Stomach (tissue), 9 donors: ENCODE data around the gene SPP1. TPM values are rescaled to one million over a fixed set of nuclear protein-coding genes. Genes with fewer than 3 reads are reported as not detected.

Experiments used
- DNase-seq, 2 donors: peaks; one replicate each; pipeline versions ENCODE4 v3.0.0 to v3.0.0-alpha.2; 2013 to 2019
- H3K27ac ChIP-seq, 5 donors: fragments of 200-600 bp in 4 of 5; sonication (generic) in 4 of 5; one replicate each; pipeline ENCODE4 v1.5.1; 2013 to 2019; ENCODE audit warnings: mild to moderate bottlenecking in 1 of 5, moderate library complexity in 1 of 5
- H3K27me3 ChIP-seq, 3 donors: fragments of 200-600 bp; sonication (generic); one replicate each; pipeline ENCODE4 v1.5.1; 2017 to 2019; ENCODE audit warnings: mixed run types in 1 of 3
- H3K36me3 ChIP-seq, 4 donors: fragments of 200-600 bp; sonication (generic); 1 replicate in 3 of 4; 2 replicates in 1 of 4; pipeline ENCODE4 v1.5.1; 2016 to 2019
- H3K4me1 ChIP-seq, 4 donors: fragments of 200-600 bp; sonication (generic); one replicate each; pipeline ENCODE4 v1.5.1; 2016 to 2019
- H3K4me3 ChIP-seq, 4 donors: fragments of 200-600 bp; sonication (generic) in 3 of 4; one replicate each; pipeline ENCODE4 v1.5.1; 2016 to 2019; ENCODE audit warnings: mild to moderate bottlenecking in 1 of 4
- H3K9me3 ChIP-seq, 4 donors: fragments of 200-600 bp; sonication (generic); one replicate each; pipeline ENCODE4 v1.5.1; 2016 to 2019
- EP300 ChIP-seq: sonication (generic); formaldehyde crosslinking; IDR thresholded peaks from one replicate; pipeline ENCODE4 v1.6.1; 2017; ENCODE audit warnings: antibody characterized with exemption
- POLR2A ChIP-seq, 4 donors: fragments of 450-650 bp; IDR thresholded peaks; one replicate each; pipeline ENCODE4 v1.6.1; 2016; ENCODE audit warnings: antibody characterized with exemption in 4 of 4, control low read depth in 2 of 4, mild to moderate bottlenecking in 1 of 4, moderate library complexity in 1 of 4
- POLR2AphosphoS5 ChIP-seq, 3 donors: sonication (generic); formaldehyde crosslinking; IDR thresholded peaks; one replicate each; pipeline ENCODE4 v1.6.1; 2016; ENCODE audit warnings: antibody characterized with exemption in 3 of 3
- WGBS, 5 donors: extraction: QIAGEN DNeasy Blood & Tissue Kit in 3 of 5; methylation state at CpG; one replicate each; pipeline versions ENCODE4 v1.1.5 to v1.1.7; 2013 to 2018; 5-methylcytosine and 5-hydroxymethylcytosine counted together
- intact Hi-C: fragments of 100-400 bp; cut with DNase I; formaldehyde crosslinking; loops from one replicate; pipeline ENCODE4 v1.15.1; 2023; ENCODE audit warnings: low total_unique reads
- polyA plus RNA-seq, 3 donors: library from polyadenylated mRNA; stranded (reverse); fragments of 200-250 nt; gene quantifications; one replicate each; pipeline ENCODE4 v1.2.3, GENCODE V29; 2013
- total RNA-seq, 5 donors: library from RNA; depleted of rRNA; stranded (reverse); fragments of >200 nt; gene quantifications; one replicate each; pipeline versions ENCODE4 v1.1.0 to v1.2.3, GENCODE V29; 2014 to 2016
- TF ChIP-seq, protein P1 (sequence below), 7 experiments: fragments of 450-650 bp in 4 of 7; fragments of 200-600 bp in 3 of 7; sonication (generic) in 3 of 7; IDR thresholded peaks; one replicate each; pipeline ENCODE4 v1.5.1; 2016 to 2019; ENCODE audit warnings: antibody characterized with exemption in 7 of 7, control low read depth in 2 of 7, mild to moderate bottlenecking in 1 of 7
- donor health status: healthy with polysubstance abuse.
- donor health status: Bipolar disorder and iron deficiency.
- donor health status: healthy.

The SPP1 gene
- total and polyA plus RNA-seq, 8 donors = 2.3 to 80.8 (median 10.9) TPM

DNA sequence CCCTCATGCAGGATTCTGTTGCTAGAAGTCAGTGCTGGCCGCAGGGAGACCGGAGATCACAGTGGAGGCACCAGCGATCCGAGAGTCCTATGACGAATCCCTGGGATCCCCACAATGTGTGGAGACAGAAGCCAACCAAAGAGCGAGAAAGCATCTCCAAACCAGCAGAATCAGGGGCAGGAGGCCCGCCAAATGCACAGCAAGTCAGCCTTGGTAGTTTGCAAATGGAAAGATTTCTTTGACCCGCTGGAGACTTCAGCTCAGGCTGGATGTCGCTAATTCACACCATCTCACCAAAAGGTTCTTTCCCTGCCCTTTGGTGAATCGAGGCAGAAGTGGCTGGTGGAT is 31.4 kb downstream of the SPP1 start:
- Histone ChIP-seq H3K4me1 (peaks cover 6 to 56% (median 32%) of the 10 kb centered on the region in 4 donors), H3K36me3 (no peaks in the 10 kb centered on the region), H3K27me3 (no peaks in the 10 kb centered on the region), H3K9me3 (no peaks in the 10 kb centered on the region), H3K27ac (peak overlapping the region; percentile 53 to 94 (median 80)), H3K4me3 (peak overlapping the region; percentile 65 to 99 (median 92))
- WGBS, 5 donors = 51 to 63% (median 60%) methylated on average over 9 to 10 of the region's 10 CpGs
- TF ChIP-seq POLR2A (IDR thresholded peaks at IDR 0.05) (no peak), POLR2AphosphoS5 (IDR thresholded peaks at IDR 0.05) (no peak), EP300 (no peak)
- TF ChIP-seq, protein P1, sequence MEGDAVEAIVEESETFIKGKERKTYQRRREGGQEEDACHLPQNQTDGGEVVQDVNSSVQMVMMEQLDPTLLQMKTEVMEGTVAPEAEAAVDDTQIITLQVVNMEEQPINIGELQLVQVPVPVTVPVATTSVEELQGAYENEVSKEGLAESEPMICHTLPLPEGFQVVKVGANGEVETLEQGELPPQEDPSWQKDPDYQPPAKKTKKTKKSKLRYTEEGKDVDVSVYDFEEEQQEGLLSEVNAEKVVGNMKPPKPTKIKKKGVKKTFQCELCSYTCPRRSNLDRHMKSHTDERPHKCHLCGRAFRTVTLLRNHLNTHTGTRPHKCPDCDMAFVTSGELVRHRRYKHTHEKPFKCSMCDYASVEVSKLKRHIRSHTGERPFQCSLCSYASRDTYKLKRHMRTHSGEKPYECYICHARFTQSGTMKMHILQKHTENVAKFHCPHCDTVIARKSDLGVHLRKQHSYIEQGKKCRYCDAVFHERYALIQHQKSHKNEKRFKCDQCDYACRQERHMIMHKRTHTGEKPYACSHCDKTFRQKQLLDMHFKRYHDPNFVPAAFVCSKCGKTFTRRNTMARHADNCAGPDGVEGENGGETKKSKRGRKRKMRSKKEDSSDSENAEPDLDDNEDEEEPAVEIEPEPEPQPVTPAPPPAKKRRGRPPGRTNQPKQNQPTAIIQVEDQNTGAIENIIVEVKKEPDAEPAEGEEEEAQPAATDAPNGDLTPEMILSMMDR (IDR thresholded peaks at IDR 0.05) = no peak
- intact Hi-C loops = no loop called here
- DNase-seq = no peak

DNA sequence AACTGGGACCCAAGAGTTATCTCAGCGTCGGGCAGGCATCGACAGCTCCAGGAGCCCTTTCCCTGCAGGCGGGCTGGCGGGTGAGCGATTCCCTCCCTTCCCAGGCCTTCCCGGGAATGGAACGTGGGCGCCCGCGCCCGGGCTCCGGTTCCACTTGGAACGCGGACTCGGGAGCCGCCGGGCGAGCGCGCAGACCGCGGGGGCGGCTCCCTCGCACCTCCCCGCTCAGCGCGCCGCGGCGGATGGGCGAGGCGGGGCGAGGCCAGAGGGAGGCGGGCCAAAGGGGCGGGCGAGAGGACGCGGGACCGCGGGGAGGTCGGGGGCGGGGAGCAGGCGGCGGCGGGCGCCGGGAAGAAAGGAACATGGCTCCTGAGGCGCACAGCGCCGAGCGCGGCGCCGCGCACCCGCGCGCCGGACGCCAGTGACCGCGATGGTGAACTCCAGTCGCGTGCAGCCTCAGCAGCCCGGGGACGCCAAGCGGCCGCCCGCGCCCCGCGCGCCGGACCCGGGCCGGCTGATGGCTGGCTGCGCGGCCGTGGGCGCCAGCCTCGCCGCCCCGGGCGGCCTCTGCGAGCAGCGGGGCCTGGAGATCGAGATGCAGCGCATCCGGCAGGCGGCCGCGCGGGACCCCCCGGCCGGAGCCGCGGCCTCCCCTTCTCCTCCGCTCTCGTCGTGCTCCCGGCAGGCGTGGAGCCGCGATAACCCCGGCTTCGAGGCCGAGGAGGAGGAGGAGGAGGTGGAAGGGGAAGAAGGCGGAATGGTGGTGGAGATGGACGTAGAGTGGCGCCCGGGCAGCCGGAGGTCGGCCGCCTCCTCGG is 32.0 kb downstream of the SPP1 start, which contains the start of gene PKD2:
TSS of gene PKD2 (plus strand) at position 332 of the 818 bp plus-strand sequence. CDS start at position 431, 99 bp downstream.
- 0 to 1% (median 1%) methylated on average over 29 to 116 of the region's 116 CpGs for WGBS, 5 donors
- intact Hi-C loops = no loop called here
- H3K4me1 ChIP-seq = peaks cover 6 to 61% (median 35%) of the 10 kb centered on the region in 4 donors
- TF ChIP-seq POLR2AphosphoS5 (IDR thresholded peaks at IDR 0.05) = peak; percentile 38 to 49 (median 45)
- TF ChIP-seq, protein P1 (IDR thresholded peaks at IDR 0.05) = no peak
- H3K27me3 ChIP-seq = no peaks in the 10 kb centered on the region
- peak within 1 kb of the TSS; percentile 80 to 94 (median 81) for H3K27ac ChIP-seq
- H3K4me3 ChIP-seq = peak within 1 kb of the TSS; percentile 65 to 99 (median 92)
- DNase-seq = peak; percentile 82 to 95
- no peaks in the 10 kb centered on the region for H3K9me3 ChIP-seq
- H3K36me3 ChIP-seq = no peaks in the 10 kb centered on the region

DNA sequence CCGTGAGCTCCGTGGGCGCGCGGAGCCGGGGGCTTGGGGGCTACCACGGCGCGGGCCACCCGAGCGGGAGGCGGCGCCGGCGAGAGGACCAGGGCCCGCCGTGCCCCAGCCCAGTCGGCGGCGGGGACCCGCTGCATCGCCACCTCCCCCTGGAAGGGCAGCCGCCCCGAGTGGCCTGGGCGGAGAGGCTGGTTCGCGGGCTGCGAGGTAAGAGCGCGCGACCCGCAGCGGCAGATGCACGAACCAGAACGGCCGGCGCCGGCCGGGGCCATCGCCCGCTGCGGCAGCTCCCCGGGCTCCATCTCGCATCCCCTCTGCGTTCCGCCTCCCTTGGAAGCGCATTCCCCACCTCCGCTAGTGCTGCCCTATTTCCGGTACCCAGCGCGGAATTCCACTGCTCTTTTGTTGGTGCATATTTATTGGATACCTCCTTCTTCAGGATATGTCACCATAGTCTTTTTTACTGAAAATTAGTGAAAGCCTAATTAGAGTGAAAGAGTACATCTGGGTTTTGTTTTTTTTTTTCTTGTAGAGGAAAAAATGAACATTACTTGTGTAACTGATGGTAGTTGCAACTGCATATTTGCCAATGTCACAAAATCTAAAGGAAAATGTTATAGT is 32.7 kb downstream of the SPP1 start:
- 0% methylated on average over 10 to 51 of the region's 51 CpGs for WGBS, 5 donors
- intact Hi-C loops = no loop called here
- TF ChIP-seq POLR2AphosphoS5 (IDR thresholded peaks at IDR 0.05) = no peak
- TF ChIP-seq EP300 = no peak
- TF ChIP-seq POLR2A (IDR thresholded peaks at IDR 0.05) = no peak
- TF ChIP-seq, protein P1 (IDR thresholded peaks at IDR 0.05) = no peak
- no peaks in the 10 kb centered on the region for H3K27me3 ChIP-seq
- peak overlapping the region; percentile 65 to 99 (median 92) for H3K4me3 ChIP-seq
- H3K4me1 ChIP-seq = peaks cover 6 to 68% (median 39%) of the 10 kb centered on the region in 4 donors
- H3K36me3 ChIP-seq = no peaks in the 10 kb centered on the region
- peak overlapping the region; percentile 80 to 94 (median 81) for H3K27ac ChIP-seq
- DNase-seq = peak; percentile 27 to 76
- H3K9me3 ChIP-seq = no peaks in the 10 kb centered on the region

DNA sequence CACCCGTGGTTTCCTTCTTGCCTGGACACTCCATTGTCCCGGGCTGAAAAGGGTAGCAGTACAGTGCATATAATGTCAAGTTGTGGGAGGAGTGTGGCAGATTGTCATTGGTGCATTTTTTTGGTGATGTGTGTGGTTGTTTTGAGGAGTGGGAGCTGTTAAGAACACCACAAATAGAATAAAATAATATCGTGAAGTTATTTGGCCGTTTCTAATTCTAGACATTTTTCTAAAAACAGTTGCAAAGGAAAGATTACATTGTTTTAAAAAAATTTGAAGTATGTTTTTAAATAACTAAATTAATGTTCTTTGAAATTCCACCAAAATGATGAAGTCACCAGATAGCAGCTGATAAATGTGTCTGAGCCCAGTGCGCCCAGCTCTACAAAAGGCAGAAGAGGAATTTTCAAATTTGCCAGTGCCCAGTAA is 33.2 kb downstream of the SPP1 start:
- intact Hi-C loops = no loop called here
- Histone ChIP-seq H3K9me3 (no peaks in the 10 kb centered on the region), H3K27ac (peak overlapping the region in 4 of 5 donors; percentile 80 to 94 (median 86)), H3K4me1 (peaks cover 6 to 73% (median 41%) of the 10 kb centered on the region in 4 donors), H3K27me3 (no peaks in the 10 kb centered on the region), H3K36me3 (no peaks in the 10 kb centered on the region), H3K4me3 (peak overlapping the region; percentile 65 to 99 (median 92))
- DNase-seq = peak in 1 of 2 donors; percentile 50
- WGBS, 5 donors = 21 to 31% (median 29%) methylated on average over 5 of the region's 5 CpGs
- TF ChIP-seq POLR2A (IDR thresholded peaks at IDR 0.05) = no peak
